ENCODE measurements around the gene MTNR1B.

MTNR1B gene

GRCh38 chr11:92978271-92979111, 9.0 kb downstream of the MTNR1B start:
- peak; percentile 52 for DNase-seq (ENCODE audit: low read depth)

- peak; percentile 85 for DNase-seq (ENCODE audit: low read depth)
These were observed 9.7 kb downstream of the MTNR1B start for GRCh38 chr11:92979176-92979575.

- DNase-seq (ENCODE audit: low read depth): peak; percentile 4
These were observed 10.9 kb downstream of the MTNR1B start for GRCh38 chr11:92980312-92980711.

GRCh38 chr11:92981508-92982043, 12.1 kb downstream of the MTNR1B start:
- no peak for DNase-seq (ENCODE audit: low read depth)

GRCh38 chr11:92986585-92986984, 17.1 kb downstream of the MTNR1B start:
- DNase-seq (ENCODE audit: low read depth): no peak

GRCh38 chr11:92993004-92993403, 23.6 kb downstream of the MTNR1B start:
- no peak for DNase-seq (ENCODE audit: low read depth)

GRCh38 chr11:93000511-93001476, 31.3 kb downstream of the MTNR1B start:
- peak; percentile 96 for DNase-seq (ENCODE audit: low read depth)

- DNase-seq (ENCODE audit: low read depth): no peak
These were observed 32.4 kb downstream of the MTNR1B start for GRCh38 chr11:93001806-93002205.

GRCh38 chr11:93002380-93002779, 32.9 kb downstream of the MTNR1B start:
- DNase-seq (ENCODE audit: low read depth): no peak

GRCh38 chr11:93005239-93005638, 35.8 kb downstream of the MTNR1B start:
- peak; percentile 21 for DNase-seq (ENCODE audit: low read depth)

GRCh38 chr11:93013646-93014045, 44.2 kb downstream of the MTNR1B start:
- DNase-seq (ENCODE audit: low read depth): no peak

- no peak for DNase-seq (ENCODE audit: low read depth)
These were observed 47.1 kb downstream of the MTNR1B start for GRCh38 chr11:93016595-93016994.

- DNase-seq (ENCODE audit: low read depth): peak; percentile 73
These were observed 48.6 kb downstream of the MTNR1B start for GRCh38 chr11:93017821-93018690.

GRCh38 chr11:93020248-93021046, 51.0 kb downstream of the MTNR1B start:
- peak; percentile 77 for DNase-seq (ENCODE audit: low read depth)

GRCh38 chr11:93024369-93024768, 54.9 kb downstream of the MTNR1B start:
- peak; percentile 64 for DNase-seq (ENCODE audit: low read depth)

GRCh38 chr11:93025558-93026255, 56.3 kb downstream of the MTNR1B start:
- DNase-seq (ENCODE audit: low read depth): peak; percentile 35

- DNase-seq (ENCODE audit: low read depth): no peak
These were observed 59.6 kb downstream of the MTNR1B start for GRCh38 chr11:93028960-93029522.

- peak; percentile 50 for DNase-seq (ENCODE audit: low read depth)
These were observed 61.9 kb downstream of the MTNR1B start for GRCh38 chr11:93031386-93031785.

All from EH (cell line).